Measurements from ENCODE around the gene RASSF1.

GRCh38 chr3:50356553-50356952, 15.9 kb upstream of the RASSF1 start:
- TF ChIP-seq CTCF (IDR thresholded peaks at IDR 0.05; ENCODE audit: borderline replicate concordance, extremely low read depth, low read length, poor library complexity, severe bottlenecking) (no peak), EZH2 (IDR thresholded peaks at IDR 0.05; ENCODE audit: borderline replicate concordance, low read depth, low read length, severe bottlenecking) (no peak)

All from DND-41 (cell line).